Endothelial cell of umbilical vein (primary cell): ENCODE measurements around the gene SYNPO2. TPM values are rescaled to one million over a fixed set of nuclear protein-coding genes. Genes with fewer than 3 reads are reported as not detected.

Source experiments
- BruUV-seq: library from RNA; stranded (reverse); fragments of 400-500 nt; replicated peaks from 2 replicates; lab custom pipeline; 2021; lab: Mats Ljungman, UMichigan
- CTCF ChIA-PET: fragments of 300-600, 350-600 bp; sonication (Branson Sonifier 250); formaldehyde crosslinking; loops from one replicate; lab custom pipeline; 2021; ENCODE audit warnings: antibody characterized with exemption, inconsistent platforms; lab: Charles Lee
- POLR2A ChIA-PET: fragments of 300-600, 350-600 bp; sonication (Branson Sonifier 250); formaldehyde crosslinking; loops from one replicate; lab custom pipeline; 2021; ENCODE audit warnings: antibody characterized with exemption, inconsistent platforms; lab: Charles Lee
- DNase-seq: peaks from one replicate; pipeline ENCODE4 v3.0.0-alpha.2; 2011; ENCODE audit warnings: low read depth, low spot score
- FAIRE-seq: peaks from 2 replicates; lab custom pipeline; 2011; peaks lifted over from hg19 to GRCh38; lab: Jason Lieb, UNC
- H2AFZ ChIP-seq: 2 replicates; pipeline ENCODE4 v1.6.0; 2012; ENCODE audit warnings: low read depth, low read length, control low read depth, inconsistent platforms
- H3K27ac ChIP-seq: 2 replicates; pipeline ENCODE4 v1.5.1; 2011; ENCODE audit warnings: low read depth, mild to moderate bottlenecking, control low read depth, low read length, moderate library complexity; ENCODE audit not compliant: insufficient read depth
- H3K27me3 ChIP-seq, 2 experiments: 2 replicates each; pipeline versions ENCODE4 v1.6.0 to v1.6.1; 2011; ENCODE audit warnings: low read length in 2 of 2, mixed read lengths in 1 of 2; ENCODE audit not compliant: control insufficient read depth in 2 of 2, insufficient read depth in 2 of 2
- H3K36me3 ChIP-seq, 2 experiments: 2 replicates in 1 of 2; 3 replicates in 1 of 2; pipeline ENCODE4 v1.5.1; 2011; ENCODE audit warnings: low read length in 2 of 2, mild to moderate bottlenecking in 1 of 2, moderate library complexity in 1 of 2; ENCODE audit not compliant: control insufficient read depth in 2 of 2, insufficient read depth in 2 of 2; ENCODE audit errors: extremely low read depth in 1 of 2
- H3K4me1 ChIP-seq: 3 replicates; pipeline ENCODE4 v1.5.1; 2011; ENCODE audit warnings: mild to moderate bottlenecking, low read length; ENCODE audit not compliant: control insufficient read depth, insufficient read depth; ENCODE audit errors: extremely low read depth
- H3K4me2 ChIP-seq: 2 replicates; pipeline ENCODE4 v1.6.1; 2011; ENCODE audit warnings: low read length, control low read depth, mixed read lengths; ENCODE audit not compliant: insufficient read depth
- H3K4me3 ChIP-seq, 3 experiments: fragments of 200-600 bp in 1 of 3; sonication (generic), shearing (Covaris generic) in 1 of 3; replicated peaks in 1 of 3; 2 replicates each; pipeline ENCODE4 v1.5.1; 2011 to 2016; ENCODE audit warnings: control low read depth in 3 of 3, low read length in 3 of 3, mild to moderate bottlenecking in 2 of 3, inconsistent platforms in 1 of 3, low read depth in 1 of 3, moderate library complexity in 1 of 3; ENCODE audit not compliant: insufficient read depth in 1 of 3
- H3K79me2 ChIP-seq: 2 replicates; pipeline ENCODE4 v1.6.0; 2012; ENCODE audit warnings: low read length, inconsistent platforms; ENCODE audit not compliant: control insufficient read depth, insufficient read depth
- H3K9ac ChIP-seq: replicated peaks from 2 replicates; pipeline ENCODE3; 2011; ENCODE audit warnings: low read length, control low read depth; ENCODE audit not compliant: insufficient read depth; ENCODE audit errors: extremely low read depth
- H3K9me1 ChIP-seq: replicated peaks from 3 replicates; pipeline ENCODE4 v1.6.0; 2011; ENCODE audit warnings: mild to moderate bottlenecking, low read length; ENCODE audit not compliant: control insufficient read depth, insufficient read depth; ENCODE audit errors: extremely low read depth
- H3K9me3 ChIP-seq: replicated peaks from 2 replicates; pipeline ENCODE4 v1.5.1; 2012; ENCODE audit warnings: low read length, inconsistent platforms; ENCODE audit not compliant: control insufficient read depth, insufficient read depth
- H4K20me1 ChIP-seq: replicated peaks from 2 replicates; pipeline ENCODE3; 2011; ENCODE audit warnings: mild to moderate bottlenecking, low read length; ENCODE audit not compliant: control insufficient read depth, insufficient read depth; ENCODE audit errors: extremely low read depth
- EZH2 ChIP-seq: IDR thresholded peaks from 2 replicates; pipeline ENCODE4 v1.6.1; 2012; ENCODE audit warnings: borderline replicate concordance, low read depth, mild to moderate bottlenecking, moderate library complexity, low read length, inconsistent platforms; ENCODE audit not compliant: severe bottlenecking
- FOS ChIP-seq: IDR thresholded peaks from 2 replicates; pipeline ENCODE4 v1.6.1; 2011; ENCODE audit warnings: mild to moderate bottlenecking, low read length, moderate library complexity, borderline replicate concordance; ENCODE audit not compliant: insufficient read depth
- GATA2 ChIP-seq: IDR thresholded peaks from 2 replicates; pipeline ENCODE4 v1.7.0; 2011; ENCODE audit warnings: low read depth, mild to moderate bottlenecking, moderate library complexity, mixed read lengths, low read length; ENCODE audit not compliant: insufficient read length, insufficient read depth
- JUN ChIP-seq: IDR thresholded peaks from 2 replicates; pipeline ENCODE4 v1.6.1; 2011; ENCODE audit warnings: borderline replicate concordance, low read depth; ENCODE audit not compliant: insufficient read length, insufficient read depth
- MYC ChIP-seq: IDR thresholded peaks from one replicate; pipeline ENCODE4 v1.6.1; 2011; ENCODE audit warnings: mild to moderate bottlenecking, low read depth, low read length
- POLR2A ChIP-seq: IDR thresholded peaks from 2 replicates; pipeline ENCODE4 v1.6.1; 2012; ENCODE audit warnings: low read depth, mild to moderate bottlenecking, control low read depth, low read length
- POLR2AphosphoS5 ChIP-seq: IDR thresholded peaks from 2 replicates; pipeline ENCODE4 v1.6.1; 2012; ENCODE audit warnings: low read depth, mild to moderate bottlenecking, control low read depth, low read length, moderate library complexity; ENCODE audit not compliant: insufficient read depth
- dilution Hi-C: fragments of 300-500 bp; cut with MboI; formaldehyde crosslinking; loops from one replicate; pipeline ENCODE4 v1.15.0; 2019; ENCODE audit warnings: low sequenced_read_pairs; ENCODE audit not compliant: extremely low pct_ligation_motif_present
- intact Hi-C: fragments of 100-400 bp; cut with micrococcal nuclease; formaldehyde crosslinking; loops from one replicate; pipeline ENCODE4 v1.10.0; 2022
- polyA plus RNA-seq, 4 experiments: library from polyadenylated mRNA; depleted of rRNA in 3 of 4; stranded (reverse) in 3 of 4; unstranded in 1 of 4; fragments of >200 nt; gene quantifications; 2 replicates each; pipeline versions ENCODE4 v1.2.1 to v1.2.3, GENCODE V29; 2011 to 2012; ENCODE audit warnings: missing spikeins in 1 of 4
- total RNA-seq: library from RNA; stranded (reverse); gene quantifications from 2 replicates; pipeline ENCODE4 v1.2.3, GENCODE V29; 2021
- TF ChIP-seq, protein P1 (sequence below), 2 donors: IDR thresholded peaks; 1 replicate in 1 of 2; 2 replicates in 1 of 2; pipeline ENCODE4 v1.5.1; 2011; ENCODE audit warnings: low read length in 2 of 2, mild to moderate bottlenecking in 2 of 2, moderate library complexity in 2 of 2, control low read depth in 1 of 2, inconsistent platforms in 1 of 2, low read depth in 1 of 2; ENCODE audit not compliant: insufficient read depth in 1 of 2; ENCODE audit errors: extremely low read depth in 1 of 2
- TF ChIP-seq, protein P2 (sequence below): IDR thresholded peaks from 2 replicates; pipeline ENCODE4 v1.6.1; 2011; ENCODE audit not compliant: insufficient read depth, insufficient read length

Gene SYNPO2
- total and polyA plus RNA-seq, 2 donors (not counting 3 experiments of a cell fraction or from before 2014, with no cell fraction given) = 0.06 to 0.13 TPM

DNA sequence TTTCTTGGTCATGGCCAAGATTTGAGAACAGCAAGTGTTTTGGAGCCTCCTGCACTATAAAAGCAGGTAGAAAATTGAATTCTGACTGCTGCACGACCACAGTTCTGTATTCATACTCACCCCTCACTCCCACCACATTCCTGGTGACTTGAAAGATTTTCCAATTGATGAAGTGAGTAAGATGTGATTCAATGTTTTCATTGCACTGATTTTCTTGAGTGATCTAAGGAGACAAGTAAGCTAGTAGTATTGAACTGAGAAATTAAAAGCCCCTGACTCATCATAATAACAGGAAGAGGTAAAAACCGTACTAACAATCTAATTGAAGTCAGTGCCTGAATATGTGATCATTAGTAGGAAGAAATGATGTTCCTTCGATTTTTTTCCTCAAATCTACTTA lies 46.6 kb upstream of the SYNPO2 start:
- TF ChIP-seq FOS (peak; percentile 87), POLR2AphosphoS5 (no peak), EZH2 (no peak), POLR2A (no peak), GATA2 (peak; percentile 78), JUN (peak; percentile 57), MYC (no peak)
- TF ChIP-seq, protein P1, sequence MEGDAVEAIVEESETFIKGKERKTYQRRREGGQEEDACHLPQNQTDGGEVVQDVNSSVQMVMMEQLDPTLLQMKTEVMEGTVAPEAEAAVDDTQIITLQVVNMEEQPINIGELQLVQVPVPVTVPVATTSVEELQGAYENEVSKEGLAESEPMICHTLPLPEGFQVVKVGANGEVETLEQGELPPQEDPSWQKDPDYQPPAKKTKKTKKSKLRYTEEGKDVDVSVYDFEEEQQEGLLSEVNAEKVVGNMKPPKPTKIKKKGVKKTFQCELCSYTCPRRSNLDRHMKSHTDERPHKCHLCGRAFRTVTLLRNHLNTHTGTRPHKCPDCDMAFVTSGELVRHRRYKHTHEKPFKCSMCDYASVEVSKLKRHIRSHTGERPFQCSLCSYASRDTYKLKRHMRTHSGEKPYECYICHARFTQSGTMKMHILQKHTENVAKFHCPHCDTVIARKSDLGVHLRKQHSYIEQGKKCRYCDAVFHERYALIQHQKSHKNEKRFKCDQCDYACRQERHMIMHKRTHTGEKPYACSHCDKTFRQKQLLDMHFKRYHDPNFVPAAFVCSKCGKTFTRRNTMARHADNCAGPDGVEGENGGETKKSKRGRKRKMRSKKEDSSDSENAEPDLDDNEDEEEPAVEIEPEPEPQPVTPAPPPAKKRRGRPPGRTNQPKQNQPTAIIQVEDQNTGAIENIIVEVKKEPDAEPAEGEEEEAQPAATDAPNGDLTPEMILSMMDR (IDR thresholded peaks at IDR 0.05; ENCODE audit: extremely low read depth in 1 of 2, insufficient read depth in 1 of 2, low read depth in 1 of 2, low read length in 2 of 2) = no peak
- TF ChIP-seq, protein P2, sequence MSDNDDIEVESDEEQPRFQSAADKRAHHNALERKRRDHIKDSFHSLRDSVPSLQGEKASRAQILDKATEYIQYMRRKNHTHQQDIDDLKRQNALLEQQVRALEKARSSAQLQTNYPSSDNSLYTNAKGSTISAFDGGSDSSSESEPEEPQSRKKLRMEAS = no peak
- H3K9me3 ChIP-seq = no peaks in the 10 kb centered on the region
- no TSS peak for BruUV-seq
- peak overlapping the region; percentile 73 for H3K4me2 ChIP-seq
- POLR2A ChIA-PET = no interaction called here
- no peaks in the 10 kb centered on the region for H3K9me1 ChIP-seq
- CTCF ChIA-PET = interaction anchor here (0.6 to 1.5 kb wide), 5 partner anchors 8 to 47 kb away, joined by 3 to 8 read pairs (median 3); partner anchors contain the start of gene SYNPO2
- H3K4me3 ChIP-seq = peak overlapping the region in 1 of 3 experiments; percentile 3
- no peaks in the 10 kb centered on the region for H4K20me1 ChIP-seq
- no peak overlapping the region for H3K27ac ChIP-seq
- H3K27me3 ChIP-seq = no peaks in the 10 kb centered on the region
- peaks cover 15% of the 10 kb centered on the region for H3K4me1 ChIP-seq
- dilution Hi-C loops = no loop called here
- no peak overlapping the region for H2AFZ ChIP-seq
- H3K79me2 ChIP-seq = no peaks in the 10 kb centered on the region
- peak; percentile 38 for FAIRE-seq
- no peak overlapping the region for H3K9ac ChIP-seq
- DNase-seq = peak; percentile 71
- no peaks in the 10 kb centered on the region for H3K36me3 ChIP-seq
- intact Hi-C loops = no loop called here
